Right lung (tissue), 5 donors: ENCODE results near the gene RGS2. TPM values are rescaled to one million over a fixed set of nuclear protein-coding genes. Genes with fewer than 3 reads are reported as not detected.

Experiments
- DNase-seq, 2 donors: peaks; one replicate each; pipeline ENCODE4 v3.0.0-alpha.2; 2013
- polyA plus RNA-seq, 5 donors: library from polyadenylated mRNA; unstranded; fragments of 120-200 nt; gene quantifications; one replicate each; pipeline versions ENCODE4 v1.2.1 to v1.2.3, GENCODE V29; 2013; ENCODE audit warnings: inconsistent platforms in 1 of 5, low replicate concordance in 1 of 5; ENCODE audit not compliant: insufficient read length in 5 of 5, insufficient read depth in 1 of 5

Gene RGS2
- polyA plus RNA-seq, 5 donors: 91.6 to 200 (median 156) TPM

DNA sequence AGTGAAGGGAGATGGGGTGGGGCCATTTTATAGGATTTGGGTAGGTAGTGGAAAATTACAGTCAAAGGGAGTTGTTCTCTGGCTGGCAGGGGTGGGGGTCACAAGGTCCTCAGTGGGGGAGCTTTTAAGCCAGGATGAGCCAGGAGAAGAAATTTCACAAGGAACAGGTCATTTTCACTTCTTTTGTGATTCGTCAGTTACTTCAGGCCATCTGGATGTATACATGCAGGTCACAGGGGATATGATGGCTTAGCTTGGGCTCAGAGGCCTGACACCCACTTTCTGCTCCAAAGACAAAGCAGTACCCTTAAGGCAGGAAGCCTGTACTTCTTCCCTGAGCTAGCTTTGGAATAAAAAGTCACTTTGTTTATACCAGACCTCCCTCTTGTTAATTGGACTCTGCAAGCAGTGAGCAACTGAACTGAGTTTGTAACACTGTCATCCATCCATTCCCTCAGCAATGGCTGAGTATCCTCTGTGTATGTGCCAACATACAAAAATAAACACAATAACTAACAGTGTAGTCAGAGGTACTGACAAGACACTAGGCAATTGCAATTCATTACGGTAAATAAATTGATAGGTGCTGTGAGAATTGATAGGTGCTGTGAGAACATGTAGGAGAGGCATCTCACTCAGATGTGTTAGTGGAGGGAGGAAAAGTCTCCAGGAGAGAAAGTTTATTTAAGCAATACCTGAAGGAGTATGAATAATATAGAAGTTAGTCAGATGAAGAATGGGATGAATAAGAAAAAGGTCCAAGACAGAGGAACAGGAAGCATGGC, 14.7 kb upstream of the RGS2 start:
- DNase-seq: no peak

DNA sequence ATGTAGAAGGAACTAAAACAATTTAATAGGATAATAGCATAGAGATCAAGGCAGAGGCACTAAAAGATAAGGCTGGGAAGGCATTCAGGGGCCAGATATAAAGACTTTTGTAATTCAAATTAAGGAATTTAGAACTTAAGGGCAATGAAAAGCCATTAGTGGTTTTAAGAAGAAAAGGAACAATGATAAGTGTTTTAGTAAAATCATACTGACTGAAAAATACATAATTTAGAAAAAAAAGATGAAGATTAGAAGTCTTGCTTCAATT, 14.1 kb upstream of the RGS2 start:
- DNase-seq: no peak

DNA sequence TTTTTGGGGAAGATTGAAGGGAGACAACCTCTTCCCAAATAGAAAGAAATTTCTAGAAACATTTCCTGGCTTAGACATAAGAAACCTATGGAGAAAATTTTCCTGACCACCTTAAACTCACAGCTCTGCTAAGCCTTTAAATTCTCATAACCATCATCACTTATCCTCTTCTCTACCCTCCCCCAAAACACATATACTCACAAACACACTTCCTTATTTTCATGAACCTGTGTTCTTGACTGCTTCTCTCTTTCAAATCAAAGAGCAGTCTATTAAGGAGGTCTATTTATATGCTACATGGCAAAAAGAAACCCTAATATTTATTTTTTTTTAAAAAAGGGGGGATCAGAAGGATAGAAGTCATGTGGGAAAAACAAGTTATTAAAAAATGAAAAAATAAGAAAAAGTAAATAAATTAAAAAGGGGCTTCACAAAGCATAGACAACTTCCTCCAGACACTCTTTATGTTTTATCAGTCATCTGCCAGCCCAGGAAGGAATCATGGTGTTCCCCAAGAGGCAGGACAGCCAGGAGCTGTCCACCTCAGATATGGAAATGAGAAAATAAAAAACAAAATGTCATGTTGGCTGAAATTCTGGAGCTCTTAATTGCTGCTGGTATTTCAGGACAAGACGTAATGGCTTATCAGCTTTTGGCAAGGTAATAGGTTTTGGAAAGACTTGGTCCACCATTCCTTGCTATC, 12.8 kb upstream of the RGS2 start:
- DNase-seq: no peak

DNA sequence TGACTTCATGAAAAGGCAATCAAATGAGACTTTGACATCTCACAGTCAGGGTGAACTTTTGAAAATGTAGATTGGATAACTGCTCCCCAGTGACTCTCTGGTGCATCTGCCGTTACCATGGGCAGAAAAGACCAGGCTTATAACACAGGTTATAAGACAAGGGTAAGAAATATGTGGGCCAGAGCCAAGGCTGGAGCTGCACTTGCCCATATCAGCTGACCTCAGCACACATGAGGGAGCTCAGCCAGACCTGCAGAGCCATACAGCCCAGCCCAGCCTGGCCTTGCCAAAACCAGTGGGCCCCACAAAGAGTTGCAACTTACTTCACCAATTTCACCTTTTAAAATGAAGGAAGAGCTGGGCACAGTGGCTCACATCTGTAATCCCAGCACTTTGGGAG, 11.7 kb upstream of the RGS2 start:
- DNase-seq: no peak

DNA sequence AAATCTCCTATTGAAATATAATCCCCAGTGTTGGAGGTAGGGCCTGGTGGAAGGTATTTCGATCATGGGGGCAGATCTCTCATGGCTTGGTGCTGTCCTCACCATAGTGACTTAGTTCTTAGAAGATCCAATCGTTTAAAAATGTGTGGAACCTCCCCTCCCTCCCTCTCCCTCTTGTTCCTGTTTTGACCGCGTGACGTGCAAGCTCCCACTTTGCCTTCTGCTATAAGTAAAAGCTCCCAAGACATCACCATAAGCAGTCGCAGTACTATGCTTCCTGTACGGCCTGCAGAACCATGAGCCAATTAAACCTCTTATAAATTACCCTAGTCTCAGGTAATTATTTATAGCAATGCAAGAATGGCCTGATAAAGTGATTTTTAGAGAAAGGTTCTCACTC, 10.9 kb upstream of the RGS2 start:
- no peak for DNase-seq

DNA sequence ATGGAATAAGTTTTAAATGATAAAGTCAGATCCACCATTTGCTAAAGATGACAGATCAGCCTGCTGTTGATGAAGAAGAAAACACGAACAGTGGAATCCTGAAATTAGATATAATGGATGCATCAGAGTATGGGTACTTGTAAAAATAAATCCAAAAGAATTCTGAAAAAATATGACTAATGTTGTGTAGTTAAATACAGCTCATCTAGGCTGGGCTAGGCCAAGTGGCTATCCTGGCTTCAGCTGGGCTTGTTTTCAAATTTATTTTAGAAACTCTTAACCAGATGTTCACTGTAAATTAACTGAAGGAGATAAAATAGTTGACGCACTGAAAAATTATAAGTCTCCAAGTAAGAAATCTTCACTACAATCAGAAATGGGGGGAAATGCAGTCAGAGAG, 7.4 kb upstream of the RGS2 start:
- DNase-seq: no peak

DNA sequence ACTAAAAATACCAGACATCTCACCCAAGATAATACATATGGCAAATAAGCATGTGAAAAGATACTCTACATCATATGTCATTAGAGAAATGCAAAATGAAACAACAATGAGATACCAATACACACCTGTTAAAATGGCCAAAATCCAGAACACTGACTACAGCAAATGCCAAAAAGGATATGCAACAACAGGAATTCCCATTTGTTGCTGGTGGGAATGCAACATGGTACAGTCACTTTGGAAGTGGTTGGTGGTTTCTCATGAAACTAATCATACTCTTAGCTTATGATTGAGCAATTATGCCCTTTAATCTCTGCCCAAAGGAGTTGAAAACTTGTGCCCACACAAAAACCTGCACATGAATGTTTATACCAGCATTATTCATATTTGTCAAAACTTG, 6.4 kb upstream of the RGS2 start:
- no peak for DNase-seq

DNA sequence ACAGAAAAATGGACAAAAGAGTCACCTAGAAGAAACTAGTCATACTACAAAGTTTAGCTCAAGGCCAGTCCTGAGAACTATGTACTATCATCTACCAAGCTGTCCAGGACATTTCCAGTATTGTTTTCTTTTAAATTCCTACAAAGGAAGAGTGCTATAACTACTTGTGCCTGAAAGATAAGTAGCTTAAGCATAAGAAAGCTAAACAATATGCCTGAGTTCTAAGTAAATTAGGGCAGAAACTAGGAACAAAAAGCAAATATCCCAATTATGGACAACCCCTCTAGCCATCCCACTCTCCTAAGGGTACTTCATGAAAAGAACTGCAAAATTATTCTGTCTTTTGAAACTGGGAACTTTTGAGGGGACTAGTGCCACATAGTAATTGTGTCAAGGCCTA, 5.3 kb upstream of the RGS2 start:
- no peak for DNase-seq

DNA sequence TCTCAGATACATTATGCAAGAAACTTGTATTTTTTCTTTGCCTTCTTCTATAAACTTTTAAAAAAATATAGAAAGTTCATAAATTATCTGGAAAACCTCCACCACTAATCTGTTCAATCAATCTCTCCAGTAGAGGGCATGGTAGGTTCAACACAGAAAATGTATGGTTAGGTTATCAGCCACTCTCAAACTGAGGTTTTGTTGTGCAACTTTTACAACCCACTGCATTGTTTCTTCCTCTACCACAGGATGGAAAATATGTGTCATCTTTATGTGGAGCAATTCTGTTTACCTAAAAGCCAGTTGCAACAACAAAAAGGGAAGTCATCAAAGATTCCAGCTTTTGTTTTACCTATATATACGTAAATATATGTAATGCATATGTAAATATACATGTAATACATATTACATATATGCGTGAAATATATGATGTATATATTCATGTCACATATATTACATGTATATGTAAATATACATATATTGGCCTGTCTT, 3.0 kb upstream of the RGS2 start:
- no peak for DNase-seq

DNA sequence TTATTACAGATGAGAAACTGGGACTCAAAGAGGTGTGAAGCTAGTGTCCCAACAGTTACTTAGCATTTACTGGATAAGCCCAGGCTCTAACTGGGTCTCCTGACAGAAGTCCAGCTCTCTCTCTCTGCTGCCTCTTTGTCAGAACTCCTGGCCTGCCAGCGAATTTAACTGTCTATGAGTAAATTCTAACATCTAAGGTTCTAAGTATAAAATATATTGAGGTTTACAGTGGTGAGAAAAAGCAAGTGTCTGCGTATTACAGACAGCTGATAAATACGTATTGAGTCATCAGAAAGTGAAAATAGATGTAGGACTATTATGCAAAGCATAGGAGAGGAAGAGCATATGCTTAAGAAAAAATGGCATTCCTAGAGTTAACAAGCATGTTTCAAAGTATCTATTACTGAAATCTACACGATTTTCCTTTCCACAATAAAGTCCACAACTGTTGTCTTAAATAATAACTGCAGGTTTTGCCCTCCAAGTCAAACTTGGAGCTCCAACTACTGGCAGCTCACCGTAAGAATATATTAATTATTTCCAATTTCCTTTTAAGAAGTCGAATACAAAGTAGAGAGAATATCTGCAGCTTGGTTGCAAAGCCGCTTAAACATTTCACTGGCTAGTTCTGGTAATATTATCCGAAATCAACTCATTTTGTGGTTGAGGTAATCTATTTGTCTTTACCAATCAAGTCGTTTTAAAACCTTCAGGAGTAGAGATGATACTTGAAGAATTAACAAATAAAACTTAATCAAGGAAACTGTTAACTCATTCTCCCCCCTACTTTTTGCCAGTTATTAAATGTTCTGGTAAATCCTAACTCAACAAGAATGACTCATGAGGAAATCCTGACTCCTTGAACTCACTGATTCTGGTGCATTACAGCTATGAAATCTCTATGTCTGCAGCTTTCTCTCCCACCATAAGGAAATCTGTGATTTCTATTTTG, 1.4 kb upstream of the RGS2 start:
- peak; percentile 38 to 49 for DNase-seq

DNA sequence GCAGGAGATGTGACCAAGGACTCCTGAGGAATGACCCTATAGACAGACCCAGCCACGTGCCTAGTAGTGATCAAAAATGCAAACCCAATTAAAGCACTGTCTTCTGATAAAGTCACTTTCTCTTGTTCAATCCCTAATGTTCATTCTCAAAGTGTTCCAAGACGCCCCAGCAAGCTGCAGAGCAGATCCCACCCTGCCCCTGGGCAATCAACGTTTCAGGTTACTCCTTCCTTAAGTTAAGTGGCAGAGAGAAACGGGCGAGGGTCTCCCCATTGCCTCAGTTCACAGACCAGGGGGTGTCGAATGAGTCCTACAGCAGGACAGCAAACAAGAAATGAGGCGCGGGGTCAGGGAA, 699 bp upstream of the RGS2 start:
- peak in 1 of 2 donors; percentile 40 for DNase-seq

DNA sequence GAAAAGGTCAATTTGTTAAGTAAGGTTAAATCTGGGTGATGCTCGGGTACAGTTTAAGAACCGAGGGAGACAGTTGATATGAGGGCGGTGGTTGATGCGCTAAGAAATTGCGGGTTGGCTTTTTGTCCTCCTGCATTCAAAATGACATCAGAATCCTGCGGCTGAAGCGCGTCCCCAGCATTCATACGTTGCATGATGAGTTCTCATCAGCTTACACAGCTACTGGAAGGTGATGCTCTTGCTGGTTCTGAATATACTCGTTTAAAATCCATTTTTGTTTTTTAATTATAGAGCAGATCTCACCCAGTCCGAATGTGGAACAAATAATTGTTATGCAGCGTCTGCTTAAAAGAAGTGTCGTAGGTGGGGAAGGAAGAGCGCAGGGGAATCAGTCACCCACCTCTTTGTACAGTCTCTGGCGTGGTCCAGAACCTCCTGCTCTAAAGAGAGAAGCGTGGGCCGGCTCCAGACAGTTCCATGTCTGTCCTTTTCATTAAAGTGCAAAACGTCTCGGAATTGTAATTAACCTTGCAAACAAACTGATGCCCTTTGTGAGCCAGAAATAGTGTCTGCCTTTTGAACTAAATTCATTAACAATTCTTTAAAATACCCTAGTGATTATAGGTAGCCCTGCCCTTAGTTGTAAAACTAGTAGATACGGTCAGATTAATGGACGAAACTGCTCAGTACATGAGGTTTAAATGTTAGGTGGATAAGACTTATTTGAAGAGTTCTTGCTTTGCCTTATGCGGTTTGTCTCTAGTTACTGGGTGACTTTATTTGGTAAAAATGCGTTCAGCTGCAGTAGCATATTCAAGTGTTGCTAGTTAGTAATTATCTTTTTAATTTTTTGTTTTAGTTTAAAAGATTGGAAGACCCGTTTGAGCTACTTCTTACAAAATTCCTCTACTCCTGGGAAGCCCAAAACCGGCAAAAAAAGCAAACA, 741 bp downstream of the RGS2 start:
- DNase-seq: peak in 1 of 2 donors; percentile 49

DNA sequence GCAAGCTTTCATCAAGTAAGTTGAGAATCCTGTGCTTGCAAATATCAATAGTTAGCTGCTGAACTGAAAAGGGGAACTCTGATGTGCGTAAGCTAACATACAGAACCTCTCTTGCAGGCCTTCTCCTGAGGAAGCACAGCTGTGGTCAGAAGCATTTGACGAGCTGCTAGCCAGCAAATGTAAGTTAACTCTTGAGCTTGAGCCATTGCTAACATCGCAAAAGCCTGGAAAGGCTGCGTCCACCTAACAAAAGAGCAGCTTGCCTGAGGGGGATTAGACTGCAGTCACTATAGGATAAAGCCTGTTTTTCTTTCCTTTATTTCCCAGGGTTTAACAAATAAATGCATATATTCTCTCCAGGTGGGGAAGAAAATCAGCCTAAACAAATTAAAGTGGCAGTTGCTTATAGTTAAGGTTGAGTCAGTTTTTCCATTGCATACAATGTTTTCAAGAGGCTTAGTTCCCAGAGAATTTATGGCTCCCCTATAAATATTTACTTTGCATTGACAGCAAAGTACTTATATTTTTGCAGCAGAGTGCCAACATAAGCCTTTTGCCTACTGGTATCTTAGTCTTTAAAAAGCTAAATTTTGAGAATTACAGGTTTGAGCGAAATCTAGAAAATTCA, 1.5 kb downstream of the RGS2 start:
- DNase-seq: peak; percentile 70 to 81

DNA sequence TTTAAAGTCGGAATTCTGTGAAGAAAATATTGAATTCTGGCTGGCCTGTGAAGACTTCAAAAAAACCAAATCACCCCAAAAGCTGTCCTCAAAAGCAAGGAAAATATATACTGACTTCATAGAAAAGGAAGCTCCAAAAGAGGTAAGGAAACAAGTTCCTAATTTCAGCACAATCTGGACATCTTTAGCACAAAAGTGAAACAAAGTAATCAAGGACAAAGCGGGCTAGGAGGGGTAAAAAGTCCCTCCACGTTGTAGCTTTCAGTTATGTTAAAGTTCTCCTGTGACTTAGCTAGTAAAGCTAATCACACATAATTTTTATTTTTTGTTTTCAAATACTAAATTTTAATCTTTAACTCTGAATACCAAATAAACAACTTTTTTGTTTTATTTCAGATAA, 2.2 kb downstream of the RGS2 start:
- DNase-seq: no peak

DNA sequence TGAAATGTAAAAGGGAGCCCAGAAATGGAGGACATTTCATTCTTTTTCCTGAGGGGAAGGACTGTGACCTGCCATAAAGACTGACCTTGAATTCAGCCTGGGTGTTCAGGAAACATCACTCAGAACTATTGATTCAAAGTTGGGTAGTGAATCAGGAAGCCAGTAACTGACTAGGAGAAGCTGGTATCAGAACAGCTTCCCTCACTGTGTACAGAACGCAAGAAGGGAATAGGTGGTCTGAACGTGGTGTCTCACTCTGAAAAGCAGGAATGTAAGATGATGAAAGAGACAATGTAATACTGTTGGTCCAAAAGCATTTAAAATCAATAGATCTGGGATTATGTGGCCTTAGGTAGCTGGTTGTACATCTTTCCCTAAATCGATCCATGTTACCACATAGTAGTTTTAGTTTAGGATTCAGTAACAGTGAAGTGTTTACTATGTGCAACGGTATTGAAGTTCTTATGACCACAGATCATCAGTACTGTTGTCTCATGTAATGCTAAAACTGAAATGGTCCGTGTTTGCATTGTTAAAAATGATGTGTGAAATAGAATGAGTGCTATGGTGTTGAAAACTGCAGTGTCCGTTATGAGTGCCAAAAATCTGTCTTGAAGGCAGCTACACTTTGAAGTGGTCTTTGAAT, 2.9 kb downstream of the RGS2 start:
- no peak for DNase-seq

DNA sequence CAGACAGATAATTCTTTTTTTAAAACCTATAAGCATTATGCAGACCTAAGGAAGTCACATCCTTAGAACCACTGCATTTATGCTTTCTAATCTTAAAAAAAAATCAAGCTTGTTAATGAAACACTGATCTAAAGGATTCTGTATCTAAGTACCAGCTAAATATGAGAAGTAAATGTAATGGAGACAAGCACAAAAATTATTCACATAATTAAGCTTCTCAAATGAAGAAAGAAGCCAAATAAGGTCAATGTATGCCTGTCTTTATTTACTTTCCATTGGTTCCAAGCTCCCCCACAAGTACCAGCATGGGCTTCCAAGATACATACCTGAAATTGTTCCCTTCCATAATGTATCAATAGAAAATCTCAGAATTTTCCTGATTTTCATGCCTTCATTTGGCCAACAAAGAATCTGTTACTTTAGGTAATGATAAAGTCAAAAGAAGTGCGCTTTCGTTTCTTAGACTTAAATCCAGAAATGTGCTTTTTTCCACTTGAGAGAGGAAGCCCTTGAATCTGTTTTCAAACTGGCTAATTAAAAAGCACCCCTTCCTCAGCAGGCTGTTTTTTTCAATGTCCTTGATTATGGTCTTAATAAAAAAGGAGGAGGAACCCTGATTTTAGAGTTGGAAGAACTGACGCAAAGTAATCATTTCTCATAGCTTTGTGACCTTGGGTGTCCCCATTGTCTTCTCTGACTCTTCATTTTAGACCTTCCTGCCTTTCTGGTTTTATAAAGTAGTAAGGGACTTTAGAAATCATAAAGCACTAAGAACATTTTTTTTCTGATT, 3.8 kb downstream of the RGS2 start:
- no peak for DNase-seq

DNA sequence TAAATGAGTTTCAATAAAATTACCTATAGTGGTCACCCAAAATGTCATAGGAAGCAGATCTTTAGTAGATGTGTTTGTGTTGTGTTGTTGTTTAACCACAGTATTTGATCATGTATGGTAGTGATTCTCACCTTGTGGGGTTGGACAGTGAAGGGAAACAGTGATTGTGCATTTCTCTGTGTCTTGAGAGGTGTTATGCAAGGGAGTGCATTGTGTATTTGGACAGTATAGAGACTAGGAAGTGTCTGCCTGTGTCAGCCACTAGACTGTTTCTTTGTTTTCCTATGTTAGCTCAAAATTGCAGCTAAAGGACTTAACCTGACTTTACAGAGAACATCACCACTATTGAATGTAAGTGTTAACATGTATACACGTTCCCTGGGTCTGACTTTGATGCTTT, 6.0 kb downstream of the RGS2 start:
- DNase-seq: no peak

DNA sequence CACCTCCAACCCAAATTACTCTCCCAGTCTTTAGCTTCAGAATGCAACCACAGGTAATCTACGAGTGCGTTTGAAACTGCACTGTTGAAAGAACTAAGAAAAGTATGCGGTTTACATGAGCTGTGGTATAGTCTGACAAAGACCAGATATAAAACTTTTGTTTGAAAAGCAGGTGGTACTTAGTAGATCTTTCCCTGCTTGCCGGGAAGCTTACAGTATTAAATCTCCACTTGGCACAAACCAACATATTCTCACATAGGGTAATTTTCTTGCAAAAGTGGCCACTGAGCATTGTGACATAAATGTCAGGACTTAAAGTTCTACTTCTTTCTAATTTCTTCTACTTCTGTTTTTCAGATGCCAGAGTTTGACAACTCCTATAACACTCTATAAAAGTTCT, 8.4 kb downstream of the RGS2 start:
- no peak for DNase-seq

DNA sequence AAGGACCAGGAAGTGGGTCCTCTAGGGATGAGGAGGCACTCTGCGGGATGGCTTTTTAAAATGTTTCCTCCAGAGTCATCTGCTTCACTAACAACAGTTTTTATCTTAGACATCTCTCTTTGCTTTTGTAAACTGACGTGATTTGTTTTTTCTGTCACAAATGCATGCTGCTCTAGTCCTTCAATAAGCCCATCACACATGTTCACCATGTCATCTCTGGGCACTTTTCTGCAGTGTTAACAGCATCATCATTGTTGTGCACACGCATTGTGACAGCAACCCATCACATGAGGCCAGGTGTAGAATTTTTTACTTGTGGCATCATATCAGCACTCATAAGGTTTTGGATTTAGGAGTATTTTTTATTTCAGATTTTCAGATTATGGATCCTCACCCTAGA, 12.5 kb downstream of the RGS2 start:
- DNase-seq: no peak

DNA sequence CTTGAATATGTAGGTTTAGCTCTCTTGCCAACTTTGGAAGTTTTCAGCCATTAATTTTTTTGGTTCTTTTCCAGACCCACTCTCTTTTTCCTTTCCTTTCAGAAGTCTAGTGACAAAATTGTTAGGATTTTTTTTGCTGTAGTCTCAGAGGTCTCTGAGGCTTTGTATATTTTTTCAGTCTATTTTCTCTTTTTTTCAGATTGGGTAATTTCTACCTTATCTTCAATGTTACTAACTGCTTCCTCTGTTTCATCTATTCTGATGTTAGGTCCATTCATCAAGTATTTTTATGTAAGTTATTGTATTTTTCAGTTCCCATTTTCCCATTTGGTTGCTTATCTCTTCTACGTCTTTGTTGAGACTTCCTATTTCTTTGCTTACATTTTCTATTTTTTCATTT, 15.7 kb downstream of the RGS2 start:
- DNase-seq: no peak
